ENCODE data around the gene OLFM2. TPM values are rescaled to one million over a fixed set of nuclear protein-coding genes. Genes with fewer than 3 reads are reported as not detected.

The OLFM2 gene
- polyA plus RNA-seq, 2 of the 4 experiments (the other 2 are of a cell fraction): 6.5 to 8.0 TPM

DNA sequence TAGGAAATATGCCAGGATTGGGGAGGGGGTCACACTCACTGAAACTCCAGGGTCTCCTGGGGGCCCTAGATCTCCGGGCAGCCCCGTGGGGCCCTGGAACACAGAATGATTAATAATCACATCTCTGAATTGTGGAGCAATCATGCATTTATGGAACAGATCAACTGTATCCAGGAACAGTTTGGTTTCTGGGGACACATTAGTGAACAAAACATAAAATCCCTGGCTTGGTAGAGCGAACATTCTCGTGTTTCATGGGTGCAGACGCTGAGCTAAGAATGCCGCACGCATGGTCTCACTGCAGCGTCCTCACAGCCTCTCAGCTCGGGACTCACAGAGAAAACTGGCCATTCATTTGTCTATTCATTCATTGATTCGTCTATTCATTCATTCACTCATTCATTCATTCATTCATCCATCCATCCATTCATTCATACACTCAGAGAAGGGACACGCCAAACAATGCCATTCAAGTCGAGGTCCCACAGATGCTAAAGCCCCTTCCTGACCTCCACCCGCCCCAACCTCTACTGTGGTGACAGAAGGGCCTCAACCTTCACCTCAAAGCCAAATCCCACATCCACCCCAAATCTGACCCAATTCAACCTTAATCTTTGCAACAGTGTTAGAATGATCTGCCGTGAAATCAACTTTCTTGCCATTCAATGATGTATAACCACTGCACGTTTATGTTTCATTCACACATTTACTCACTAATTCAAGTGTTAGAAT lies 35.0 kb upstream of the OLFM2 start:
- peak in 1 of 2 experiments; percentile 26; a peak in 2 of 6 replicates for ATAC-seq
- Histone ChIP-seq H3K9me3 (no peaks in the 10 kb centered on the region), H3K27ac (no peak overlapping the region), H3K4me2 (no peak overlapping the region), H3K4me1 (no peaks in the 10 kb centered on the region), H3K4me3 (no peak overlapping the region)
- ChIA-PET CTCF (interaction anchor here (1.5 kb wide), 1 partner anchor 29 kb away, joined by 9 read pairs; no protein-coding TSS in a partner anchor), POLR2A (no interaction called here)
- TF ChIP-seq MAZ (IDR thresholded peaks at IDR 0.05; ENCODE audit: borderline replicate concordance, low read depth, low read length): no peak
- no peak for TF ChIP-seq GATA3 (IDR thresholded peaks at IDR 0.05; ENCODE audit: borderline replicate concordance)
- TF ChIP-seq, protein P1, sequence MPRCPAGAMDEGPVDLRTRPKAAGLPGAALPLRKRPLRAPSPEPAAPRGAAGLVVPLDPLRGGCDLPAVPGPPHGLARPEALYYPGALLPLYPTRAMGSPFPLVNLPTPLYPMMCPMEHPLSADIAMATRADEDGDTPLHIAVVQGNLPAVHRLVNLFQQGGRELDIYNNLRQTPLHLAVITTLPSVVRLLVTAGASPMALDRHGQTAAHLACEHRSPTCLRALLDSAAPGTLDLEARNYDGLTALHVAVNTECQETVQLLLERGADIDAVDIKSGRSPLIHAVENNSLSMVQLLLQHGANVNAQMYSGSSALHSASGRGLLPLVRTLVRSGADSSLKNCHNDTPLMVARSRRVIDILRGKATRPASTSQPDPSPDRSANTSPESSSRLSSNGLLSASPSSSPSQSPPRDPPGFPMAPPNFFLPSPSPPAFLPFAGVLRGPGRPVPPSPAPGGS (IDR thresholded peaks at IDR 0.05): no peak
- TF ChIP-seq, protein P2, sequence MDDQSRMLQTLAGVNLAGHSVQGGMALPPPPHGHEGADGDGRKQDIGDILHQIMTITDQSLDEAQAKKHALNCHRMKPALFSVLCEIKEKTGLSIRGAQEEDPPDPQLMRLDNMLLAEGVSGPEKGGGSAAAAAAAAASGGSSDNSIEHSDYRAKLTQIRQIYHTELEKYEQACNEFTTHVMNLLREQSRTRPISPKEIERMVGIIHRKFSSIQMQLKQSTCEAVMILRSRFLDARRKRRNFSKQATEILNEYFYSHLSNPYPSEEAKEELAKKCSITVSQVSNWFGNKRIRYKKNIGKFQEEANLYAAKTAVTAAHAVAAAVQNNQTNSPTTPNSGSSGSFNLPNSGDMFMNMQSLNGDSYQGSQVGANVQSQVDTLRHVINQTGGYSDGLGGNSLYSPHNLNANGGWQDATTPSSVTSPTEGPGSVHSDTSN (IDR thresholded peaks at IDR 0.05): no peak
- TF ChIP-seq FOSB (CRISPR knock-in tag; IDR thresholded peaks at IDR 0.05): no peak
- TF ChIP-seq, protein P3, sequence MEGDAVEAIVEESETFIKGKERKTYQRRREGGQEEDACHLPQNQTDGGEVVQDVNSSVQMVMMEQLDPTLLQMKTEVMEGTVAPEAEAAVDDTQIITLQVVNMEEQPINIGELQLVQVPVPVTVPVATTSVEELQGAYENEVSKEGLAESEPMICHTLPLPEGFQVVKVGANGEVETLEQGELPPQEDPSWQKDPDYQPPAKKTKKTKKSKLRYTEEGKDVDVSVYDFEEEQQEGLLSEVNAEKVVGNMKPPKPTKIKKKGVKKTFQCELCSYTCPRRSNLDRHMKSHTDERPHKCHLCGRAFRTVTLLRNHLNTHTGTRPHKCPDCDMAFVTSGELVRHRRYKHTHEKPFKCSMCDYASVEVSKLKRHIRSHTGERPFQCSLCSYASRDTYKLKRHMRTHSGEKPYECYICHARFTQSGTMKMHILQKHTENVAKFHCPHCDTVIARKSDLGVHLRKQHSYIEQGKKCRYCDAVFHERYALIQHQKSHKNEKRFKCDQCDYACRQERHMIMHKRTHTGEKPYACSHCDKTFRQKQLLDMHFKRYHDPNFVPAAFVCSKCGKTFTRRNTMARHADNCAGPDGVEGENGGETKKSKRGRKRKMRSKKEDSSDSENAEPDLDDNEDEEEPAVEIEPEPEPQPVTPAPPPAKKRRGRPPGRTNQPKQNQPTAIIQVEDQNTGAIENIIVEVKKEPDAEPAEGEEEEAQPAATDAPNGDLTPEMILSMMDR (IDR thresholded peaks at IDR 0.05): no peak
- TF ChIP-seq HEYL (CRISPR knock-in tag; IDR thresholded peaks at IDR 0.05): no peak
- TF ChIP-seq KDM1A (IDR thresholded peaks at IDR 0.05; ENCODE audit: low read depth): no peak
- no peak for TF ChIP-seq CEBPB (IDR thresholded peaks at IDR 0.05)
- TF ChIP-seq, protein P4, sequence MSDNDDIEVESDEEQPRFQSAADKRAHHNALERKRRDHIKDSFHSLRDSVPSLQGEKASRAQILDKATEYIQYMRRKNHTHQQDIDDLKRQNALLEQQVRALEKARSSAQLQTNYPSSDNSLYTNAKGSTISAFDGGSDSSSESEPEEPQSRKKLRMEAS (IDR thresholded peaks at IDR 0.05): no peak
- TF ChIP-seq ESRRA (IDR thresholded peaks at IDR 0.05; ENCODE audit: borderline replicate concordance, low read length): no peak
- TF ChIP-seq MYC (IDR thresholded peaks at IDR 0.05; ENCODE audit: borderline replicate concordance, low read length): no peak
- no peak for TF ChIP-seq HOXB13 (CRISPR knock-in tag; IDR thresholded peaks at IDR 0.05; ENCODE audit: low read depth)
- no peak for TF ChIP-seq HOXB5 (CRISPR knock-in tag; IDR thresholded peaks at IDR 0.05)
- TF ChIP-seq, protein P5, sequence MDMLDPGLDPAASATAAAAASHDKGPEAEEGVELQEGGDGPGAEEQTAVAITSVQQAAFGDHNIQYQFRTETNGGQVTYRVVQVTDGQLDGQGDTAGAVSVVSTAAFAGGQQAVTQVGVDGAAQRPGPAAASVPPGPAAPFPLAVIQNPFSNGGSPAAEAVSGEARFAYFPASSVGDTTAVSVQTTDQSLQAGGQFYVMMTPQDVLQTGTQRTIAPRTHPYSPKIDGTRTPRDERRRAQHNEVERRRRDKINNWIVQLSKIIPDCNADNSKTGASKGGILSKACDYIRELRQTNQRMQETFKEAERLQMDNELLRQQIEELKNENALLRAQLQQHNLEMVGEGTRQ (IDR thresholded peaks at IDR 0.05): no peak
- no peak for TF ChIP-seq BHLHE40 (IDR thresholded peaks at IDR 0.05; ENCODE audit: low read depth, low read length)
- WGBS (ENCODE audit: missing lambda C conversion rate): 23% methylated on average over 15 of the region's 15 CpGs
- DNase-seq (ENCODE audit: low read depth in 1 of 2, low spot score in 1 of 2): no peak
- FAIRE-seq: no peak

DNA sequence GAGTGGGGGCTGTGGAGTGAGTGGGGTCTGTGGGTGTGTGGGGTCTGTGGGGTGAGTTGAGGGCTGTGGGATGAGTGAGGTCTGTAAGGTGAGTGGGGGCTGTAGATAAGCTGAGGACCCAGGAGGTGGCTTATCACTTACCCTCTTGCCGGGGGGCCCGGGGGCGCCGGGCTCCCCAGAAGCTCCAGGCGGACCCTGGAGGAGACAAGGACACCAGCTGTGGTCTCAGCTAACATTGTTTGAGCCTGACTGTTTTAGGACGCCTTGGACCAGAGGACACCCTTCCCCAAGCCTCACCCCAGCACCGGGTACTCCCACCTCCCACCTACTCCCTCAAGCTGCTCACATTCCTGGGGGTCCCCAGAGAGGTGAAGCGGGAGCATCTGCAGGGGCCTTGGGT lies 34.2 kb upstream of the OLFM2 start:
- ATAC-seq: no peak
- FAIRE-seq: no peak

More for the DNA sequence above, 34.2 kb upstream of the OLFM2 start:
- Histone ChIP-seq H3K4me1 (no peaks in the 10 kb centered on the region), H3K4me3 (no peak overlapping the region), H3K9me3 (no peaks in the 10 kb centered on the region), H3K4me2 (no peak overlapping the region), H3K27ac (no peak overlapping the region)
- WGBS (ENCODE audit: missing lambda C conversion rate): 7% methylated on average over 5 of the region's 8 CpGs
- DNase-seq (ENCODE audit: low read depth in 1 of 2, low spot score in 1 of 2): no peak
- TF ChIP-seq, protein P5 (IDR thresholded peaks at IDR 0.05): no peak
- TF ChIP-seq RNF2 (IDR thresholded peaks at IDR 0.05; ENCODE audit: borderline replicate concordance, low read depth) (no peak), EHF (CRISPR knock-in tag; IDR thresholded peaks at IDR 0.05) (no peak)
- TF ChIP-seq, protein P6, sequence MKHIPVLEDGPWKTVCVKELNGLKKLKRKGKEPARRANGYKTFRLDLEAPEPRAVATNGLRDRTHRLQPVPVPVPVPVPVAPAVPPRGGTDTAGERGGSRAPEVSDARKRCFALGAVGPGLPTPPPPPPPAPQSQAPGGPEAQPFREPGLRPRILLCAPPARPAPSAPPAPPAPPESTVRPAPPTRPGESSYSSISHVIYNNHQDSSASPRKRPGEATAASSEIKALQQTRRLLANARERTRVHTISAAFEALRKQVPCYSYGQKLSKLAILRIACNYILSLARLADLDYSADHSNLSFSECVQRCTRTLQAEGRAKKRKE (CRISPR knock-in tag; IDR thresholded peaks at IDR 0.05; ENCODE audit: low read depth): no peak
- TF ChIP-seq, protein P7, sequence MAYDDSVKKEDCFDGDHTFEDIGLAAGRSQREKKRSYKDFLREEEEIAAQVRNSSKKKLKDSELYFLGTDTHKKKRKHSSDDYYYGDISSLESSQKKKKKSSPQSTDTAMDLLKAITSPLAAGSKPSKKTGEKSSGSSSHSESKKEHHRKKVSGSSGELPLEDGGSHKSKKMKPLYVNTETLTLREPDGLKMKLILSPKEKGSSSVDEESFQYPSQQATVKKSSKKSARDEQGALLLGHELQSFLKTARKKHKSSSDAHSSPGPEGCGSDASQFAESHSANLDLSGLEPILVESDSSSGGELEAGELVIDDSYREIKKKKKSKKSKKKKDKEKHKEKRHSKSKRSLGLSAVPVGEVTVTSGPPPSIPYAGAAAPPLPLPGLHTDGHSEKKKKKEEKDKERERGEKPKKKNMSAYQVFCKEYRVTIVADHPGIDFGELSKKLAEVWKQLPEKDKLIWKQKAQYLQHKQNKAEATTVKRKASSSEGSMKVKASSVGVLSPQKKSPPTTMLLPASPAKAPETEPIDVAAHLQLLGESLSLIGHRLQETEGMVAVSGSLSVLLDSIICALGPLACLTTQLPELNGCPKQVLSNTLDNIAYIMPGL (CRISPR knock-in tag; IDR thresholded peaks at IDR 0.05; ENCODE audit: borderline replicate concordance): no peak
- ChIA-PET POLR2A (no interaction called here), CTCF (interaction anchor here (1.5 kb wide), 1 partner anchor 30 kb away, joined by 9 read pairs; no protein-coding TSS in a partner anchor)
